K562 (cell line): ENCODE measurements around the gene ZNF613. TPM values are rescaled to one million over a fixed set of nuclear protein-coding genes. Genes with fewer than 3 reads are reported as not detected.
"Not testable (repeated sequence)": the region's sequence is repeated elsewhere in the genome, so short reads cannot be mapped to it uniquely, and the experiment has no call there.

Source experiments
- CTBP1 ChIP-seq: fragments of 450-650 bp; IDR thresholded peaks from 2 replicates; pipeline ENCODE4 v1.6.1; 2016; ENCODE audit warnings: borderline replicate concordance
- ERF ChIP-seq: fragments of 450-650 bp; formaldehyde crosslinking; IDR thresholded peaks from 2 replicates; pipeline ENCODE4 v1.4.0; 2020; ENCODE audit warnings: mild to moderate bottlenecking, mixed read lengths
- ETV1 ChIP-seq: fragments of 450-650 bp; conservative IDR thresholded peaks from 2 replicates; pipeline ENCODE4 v1.6.1; 2016; ENCODE audit warnings: missing genetic modification characterization, control low read depth, low read depth, missing compliant biosample characterization
- KLF16 ChIP-seq: IDR thresholded peaks from 2 replicates; pipeline ENCODE4 v1.6.1; 2016; ENCODE audit warnings: antibody characterized with exemption
- L3MBTL2 ChIP-seq: fragments of 450-650 bp; IDR thresholded peaks from 2 replicates; pipeline ENCODE4 v1.6.1; 2016; ENCODE audit warnings: mild to moderate bottlenecking, moderate library complexity
- RNF2 ChIP-seq: sonication (generic); IDR thresholded peaks from 2 replicates; pipeline ENCODE4 v1.6.1; 2016
- SPI1 ChIP-seq: IDR thresholded peaks from 2 replicates; pipeline ENCODE4 v1.6.1; 2011; ENCODE audit warnings: low read depth, low read length, control low read depth, borderline replicate concordance
- TRIM24 ChIP-seq, 2 experiments: fragments of 450-650 bp; IDR thresholded peaks; 2 replicates each; pipeline ENCODE4 v1.6.1; 2016
- ZNF175 ChIP-seq: fragments of 200-800 bp; sonication (Bioruptor generic); IDR thresholded peaks from 2 replicates; pipeline ENCODE4 v1.6.1; 2016; ENCODE audit warnings: low read depth, mild to moderate bottlenecking, missing genetic modification characterization, missing compliant biosample characterization
- polyA plus RNA-seq, 8 experiments: library from polyadenylated mRNA; depleted of rRNA in 4 of 8; stranded (reverse) in 5 of 8; unstranded in 3 of 8; fragments of >200 nt; fragmentation: Nextera tagmentation in 2 of 8; fragmentation: Illumina TruSeq in 1 of 8; extraction: Ambion mirVana in 2 of 8; extraction: Trizol in 1 of 8; gene quantifications; 2 replicates each; pipeline versions ENCODE4 v1.2.1 to v1.2.3, GENCODE V29; 2011 to 2014; ENCODE audit warnings: inconsistent platforms in 1 of 8, missing spikeins in 1 of 8
- total RNA-seq, 7 experiments: library from RNA; depleted of rRNA in 6 of 7; stranded (reverse); fragments of >200 nt in 6 of 7; fragmentation: Illumina TruSeq in 2 of 7; extraction: Trizol in 2 of 7; gene quantifications; 2 replicates each; pipeline versions ENCODE4 v1.2.1 to v1.2.3, GENCODE V29; 2011 to 2021; ENCODE audit warnings: low replicate concordance in 1 of 7
- TF ChIP-seq, protein P1 (sequence below), 2 experiments: IDR thresholded peaks in 1 of 2; conservative IDR thresholded peaks in 1 of 2; 2 replicates each; pipeline ENCODE4 v1.6.1; 2016; ENCODE audit warnings: low read depth in 2 of 2, mild to moderate bottlenecking in 1 of 2, missing compliant biosample characterization in 1 of 2, missing genetic modification characterization in 1 of 2, moderate library complexity in 1 of 2
- TF ChIP-seq, protein P2 (sequence below): fragments of 450-650 bp; IDR thresholded peaks from 2 replicates; pipeline ENCODE4 v1.6.1; 2016; ENCODE audit warnings: mild to moderate bottlenecking, moderate library complexity
- TF ChIP-seq, protein P3 (sequence below): fragments of 200-800 bp; sonication (Bioruptor generic); IDR thresholded peaks from 2 replicates; pipeline ENCODE4 v1.6.1; 2017; ENCODE audit warnings: missing genetic modification characterization, missing compliant biosample characterization

Gene ZNF613
- total and polyA plus RNA-seq, 9 of the 15 experiments (the other 6 are each of a cell fraction or from before 2014, with no cell fraction given): 2.1 to 4.5 (median 2.7) TPM

DNA sequence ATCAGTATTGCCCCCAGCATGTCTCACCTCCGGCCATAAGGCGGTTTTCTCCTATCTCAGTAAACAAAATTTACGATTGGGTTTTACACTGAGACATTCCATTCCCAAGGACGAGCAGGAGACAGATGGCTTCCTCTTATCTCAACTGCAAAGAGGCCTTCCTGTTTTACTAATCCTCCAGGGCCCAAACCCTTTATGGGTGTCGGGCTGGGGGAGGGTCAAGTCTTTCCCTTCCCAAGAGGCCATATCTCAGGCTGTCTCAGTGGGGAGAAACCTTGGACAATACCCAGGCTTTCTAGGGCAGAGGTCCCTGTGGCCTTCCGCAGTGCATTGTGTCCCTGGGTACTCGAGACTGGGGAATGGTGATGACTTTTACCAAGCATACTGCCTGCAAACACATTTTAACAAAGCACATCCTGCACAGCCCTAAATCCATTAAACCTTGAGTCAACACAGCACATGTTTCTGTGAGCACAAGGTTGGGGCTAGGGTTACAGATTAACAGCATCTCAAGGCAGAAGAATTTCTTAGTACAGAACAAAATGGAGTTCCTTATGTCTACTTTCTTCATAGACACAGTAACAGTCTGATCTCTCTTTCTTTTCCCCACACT, 33.5 kb downstream of the ZNF613 start (continued):
- TF ChIP-seq, protein P1, sequence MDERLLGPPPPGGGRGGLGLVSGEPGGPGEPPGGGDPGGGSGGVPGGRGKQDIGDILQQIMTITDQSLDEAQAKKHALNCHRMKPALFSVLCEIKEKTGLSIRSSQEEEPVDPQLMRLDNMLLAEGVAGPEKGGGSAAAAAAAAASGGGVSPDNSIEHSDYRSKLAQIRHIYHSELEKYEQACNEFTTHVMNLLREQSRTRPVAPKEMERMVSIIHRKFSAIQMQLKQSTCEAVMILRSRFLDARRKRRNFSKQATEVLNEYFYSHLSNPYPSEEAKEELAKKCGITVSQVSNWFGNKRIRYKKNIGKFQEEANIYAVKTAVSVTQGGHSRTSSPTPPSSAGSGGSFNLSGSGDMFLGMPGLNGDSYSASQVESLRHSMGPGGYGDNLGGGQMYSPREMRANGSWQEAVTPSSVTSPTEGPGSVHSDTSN (CRISPR knock-in tag; IDR thresholded peaks at IDR 0.05; ENCODE audit: low read depth): not testable (repeated sequence)
- TF ChIP-seq, protein P1 (tag; conservative IDR thresholded peaks at IDR 0.05; ENCODE audit: low read depth): peak; percentile 43
- TF ChIP-seq ZNF175 (peak; percentile 73), TRIM24 (IDR thresholded peaks at IDR 0.05) (peak; percentile 74 to 76; a peak in 3 of 4 replicates), CTBP1 (0 out of 2 replicates have a peak, but pooled peaks have one; percentile 46), SPI1 (peak; percentile 78; the same call in 1 of the 2 replicates), KLF16 (peak; percentile 38; the same call in 1 of the 2 replicates), L3MBTL2 (peak; percentile 30; the same call in 1 of the 2 replicates), ETV1 (tag) (peak; percentile 82), ERF (CRISPR knock-in tag) (0 out of 2 replicates have a peak, but pooled peaks have one; percentile 22), RNF2 (0 out of 2 replicates have a peak, but pooled peaks have one; percentile 50)
- TF ChIP-seq, protein P2, sequence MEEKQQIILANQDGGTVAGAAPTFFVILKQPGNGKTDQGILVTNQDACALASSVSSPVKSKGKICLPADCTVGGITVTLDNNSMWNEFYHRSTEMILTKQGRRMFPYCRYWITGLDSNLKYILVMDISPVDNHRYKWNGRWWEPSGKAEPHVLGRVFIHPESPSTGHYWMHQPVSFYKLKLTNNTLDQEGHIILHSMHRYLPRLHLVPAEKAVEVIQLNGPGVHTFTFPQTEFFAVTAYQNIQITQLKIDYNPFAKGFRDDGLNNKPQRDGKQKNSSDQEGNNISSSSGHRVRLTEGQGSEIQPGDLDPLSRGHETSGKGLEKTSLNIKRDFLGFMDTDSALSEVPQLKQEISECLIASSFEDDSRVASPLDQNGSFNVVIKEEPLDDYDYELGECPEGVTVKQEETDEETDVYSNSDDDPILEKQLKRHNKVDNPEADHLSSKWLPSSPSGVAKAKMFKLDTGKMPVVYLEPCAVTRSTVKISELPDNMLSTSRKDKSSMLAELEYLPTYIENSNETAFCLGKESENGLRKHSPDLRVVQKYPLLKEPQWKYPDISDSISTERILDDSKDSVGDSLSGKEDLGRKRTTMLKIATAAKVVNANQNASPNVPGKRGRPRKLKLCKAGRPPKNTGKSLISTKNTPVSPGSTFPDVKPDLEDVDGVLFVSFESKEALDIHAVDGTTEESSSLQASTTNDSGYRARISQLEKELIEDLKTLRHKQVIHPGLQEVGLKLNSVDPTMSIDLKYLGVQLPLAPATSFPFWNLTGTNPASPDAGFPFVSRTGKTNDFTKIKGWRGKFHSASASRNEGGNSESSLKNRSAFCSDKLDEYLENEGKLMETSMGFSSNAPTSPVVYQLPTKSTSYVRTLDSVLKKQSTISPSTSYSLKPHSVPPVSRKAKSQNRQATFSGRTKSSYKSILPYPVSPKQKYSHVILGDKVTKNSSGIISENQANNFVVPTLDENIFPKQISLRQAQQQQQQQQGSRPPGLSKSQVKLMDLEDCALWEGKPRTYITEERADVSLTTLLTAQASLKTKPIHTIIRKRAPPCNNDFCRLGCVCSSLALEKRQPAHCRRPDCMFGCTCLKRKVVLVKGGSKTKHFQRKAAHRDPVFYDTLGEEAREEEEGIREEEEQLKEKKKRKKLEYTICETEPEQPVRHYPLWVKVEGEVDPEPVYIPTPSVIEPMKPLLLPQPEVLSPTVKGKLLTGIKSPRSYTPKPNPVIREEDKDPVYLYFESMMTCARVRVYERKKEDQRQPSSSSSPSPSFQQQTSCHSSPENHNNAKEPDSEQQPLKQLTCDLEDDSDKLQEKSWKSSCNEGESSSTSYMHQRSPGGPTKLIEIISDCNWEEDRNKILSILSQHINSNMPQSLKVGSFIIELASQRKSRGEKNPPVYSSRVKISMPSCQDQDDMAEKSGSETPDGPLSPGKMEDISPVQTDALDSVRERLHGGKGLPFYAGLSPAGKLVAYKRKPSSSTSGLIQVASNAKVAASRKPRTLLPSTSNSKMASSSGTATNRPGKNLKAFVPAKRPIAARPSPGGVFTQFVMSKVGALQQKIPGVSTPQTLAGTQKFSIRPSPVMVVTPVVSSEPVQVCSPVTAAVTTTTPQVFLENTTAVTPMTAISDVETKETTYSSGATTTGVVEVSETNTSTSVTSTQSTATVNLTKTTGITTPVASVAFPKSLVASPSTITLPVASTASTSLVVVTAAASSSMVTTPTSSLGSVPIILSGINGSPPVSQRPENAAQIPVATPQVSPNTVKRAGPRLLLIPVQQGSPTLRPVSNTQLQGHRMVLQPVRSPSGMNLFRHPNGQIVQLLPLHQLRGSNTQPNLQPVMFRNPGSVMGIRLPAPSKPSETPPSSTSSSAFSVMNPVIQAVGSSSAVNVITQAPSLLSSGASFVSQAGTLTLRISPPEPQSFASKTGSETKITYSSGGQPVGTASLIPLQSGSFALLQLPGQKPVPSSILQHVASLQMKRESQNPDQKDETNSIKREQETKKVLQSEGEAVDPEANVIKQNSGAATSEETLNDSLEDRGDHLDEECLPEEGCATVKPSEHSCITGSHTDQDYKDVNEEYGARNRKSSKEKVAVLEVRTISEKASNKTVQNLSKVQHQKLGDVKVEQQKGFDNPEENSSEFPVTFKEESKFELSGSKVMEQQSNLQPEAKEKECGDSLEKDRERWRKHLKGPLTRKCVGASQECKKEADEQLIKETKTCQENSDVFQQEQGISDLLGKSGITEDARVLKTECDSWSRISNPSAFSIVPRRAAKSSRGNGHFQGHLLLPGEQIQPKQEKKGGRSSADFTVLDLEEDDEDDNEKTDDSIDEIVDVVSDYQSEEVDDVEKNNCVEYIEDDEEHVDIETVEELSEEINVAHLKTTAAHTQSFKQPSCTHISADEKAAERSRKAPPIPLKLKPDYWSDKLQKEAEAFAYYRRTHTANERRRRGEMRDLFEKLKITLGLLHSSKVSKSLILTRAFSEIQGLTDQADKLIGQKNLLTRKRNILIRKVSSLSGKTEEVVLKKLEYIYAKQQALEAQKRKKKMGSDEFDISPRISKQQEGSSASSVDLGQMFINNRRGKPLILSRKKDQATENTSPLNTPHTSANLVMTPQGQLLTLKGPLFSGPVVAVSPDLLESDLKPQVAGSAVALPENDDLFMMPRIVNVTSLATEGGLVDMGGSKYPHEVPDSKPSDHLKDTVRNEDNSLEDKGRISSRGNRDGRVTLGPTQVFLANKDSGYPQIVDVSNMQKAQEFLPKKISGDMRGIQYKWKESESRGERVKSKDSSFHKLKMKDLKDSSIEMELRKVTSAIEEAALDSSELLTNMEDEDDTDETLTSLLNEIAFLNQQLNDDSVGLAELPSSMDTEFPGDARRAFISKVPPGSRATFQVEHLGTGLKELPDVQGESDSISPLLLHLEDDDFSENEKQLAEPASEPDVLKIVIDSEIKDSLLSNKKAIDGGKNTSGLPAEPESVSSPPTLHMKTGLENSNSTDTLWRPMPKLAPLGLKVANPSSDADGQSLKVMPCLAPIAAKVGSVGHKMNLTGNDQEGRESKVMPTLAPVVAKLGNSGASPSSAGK: peak; percentile 35; the same call in 1 of the 2 replicates
- TF ChIP-seq, protein P3, sequence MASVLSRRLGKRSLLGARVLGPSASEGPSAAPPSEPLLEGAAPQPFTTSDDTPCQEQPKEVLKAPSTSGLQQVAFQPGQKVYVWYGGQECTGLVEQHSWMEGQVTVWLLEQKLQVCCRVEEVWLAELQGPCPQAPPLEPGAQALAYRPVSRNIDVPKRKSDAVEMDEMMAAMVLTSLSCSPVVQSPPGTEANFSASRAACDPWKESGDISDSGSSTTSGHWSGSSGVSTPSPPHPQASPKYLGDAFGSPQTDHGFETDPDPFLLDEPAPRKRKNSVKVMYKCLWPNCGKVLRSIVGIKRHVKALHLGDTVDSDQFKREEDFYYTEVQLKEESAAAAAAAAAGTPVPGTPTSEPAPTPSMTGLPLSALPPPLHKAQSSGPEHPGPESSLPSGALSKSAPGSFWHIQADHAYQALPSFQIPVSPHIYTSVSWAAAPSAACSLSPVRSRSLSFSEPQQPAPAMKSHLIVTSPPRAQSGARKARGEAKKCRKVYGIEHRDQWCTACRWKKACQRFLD (CRISPR knock-in tag): peak; percentile 50; the same call in 1 of the 2 replicates
